HFFc6 (cell line): ENCODE measurements around the gene ACSS1. TPM values are rescaled to one million over a fixed set of nuclear protein-coding genes. Genes with fewer than 3 reads are reported as not detected.
A peak's percentile ranks its signal among the peaks of the same experiment; 100 is the strongest.

ENCODE experiments used
- DNase-seq: peaks from one replicate; pipeline ENCODE4 v3.0.0-alpha.2; 2018
- H3K27ac Mint-ChIP-seq: 2 replicates; pipeline ENCODE4 v1.8.0; 2020; ENCODE audit warnings: mild to moderate bottlenecking, mixed read lengths
- H3K27me3 Mint-ChIP-seq: 2 replicates; pipeline ENCODE4 v1.8.0; 2021; ENCODE audit warnings: mild to moderate bottlenecking, moderate library complexity, mixed read lengths; ENCODE audit not compliant: insufficient read depth
- H3K36me3 Mint-ChIP-seq: 2 replicates; pipeline ENCODE4 v1.8.0; 2021; ENCODE audit warnings: low read depth, mixed read lengths
- H3K4me1 Mint-ChIP-seq: 2 replicates; pipeline ENCODE4 v1.8.0; 2020; ENCODE audit warnings: low read depth, mixed read lengths
- H3K4me3 Mint-ChIP-seq: 2 replicates; pipeline ENCODE4 v1.8.0; 2020; ENCODE audit warnings: mild to moderate bottlenecking, moderate library complexity, mixed read lengths
- H3K9me3 Mint-ChIP-seq: 2 replicates; pipeline ENCODE4 v1.8.0; 2020; ENCODE audit warnings: mild to moderate bottlenecking, mixed read lengths
- CTCF ChIP-seq: fragments of 200-600 bp; sonication (generic); IDR thresholded peaks from 2 replicates; pipeline ENCODE4 v1.5.0; 2021; ENCODE audit warnings: antibody characterized with exemption, mild to moderate bottlenecking
- total RNA-seq, 6 experiments: library from RNA; stranded (reverse); fragmentation: NEBNext Ultra II Directional; extraction: Animal tissue kit (Norgen Biotek cat#: 25700); gene quantifications; 2 replicates in 1 of 6; 3 replicates in 5 of 6; pipeline ENCODE4 v1.2.3, GENCODE V29; 2021

Gene ACSS1
- total RNA-seq, 6 experiments from 2014 or later = 0.80 to 1.4 (median 1.2) TPM

- Mint-ChIP-seq H3K9me3 (no peaks in the 10 kb centered on the region), H3K27me3 (peaks cover 44% of the 10 kb centered on the region), H3K27ac (no peak overlapping the region), H3K36me3 (no peaks in the 10 kb centered on the region), H3K4me3 (no peak overlapping the region), H3K4me1 (peaks cover 10% of the 10 kb centered on the region)
- TF ChIP-seq CTCF = no peak
- no peak for DNase-seq
Observed at GRCh38 chr20:25070821-25071473, 13.0 kb upstream of the ACSS1 start.

- H3K9me3 Mint-ChIP-seq = no peaks in the 10 kb centered on the region
- no peak overlapping the region for H3K27ac Mint-ChIP-seq
- H3K4me1 Mint-ChIP-seq = peaks cover 9% of the 10 kb centered on the region
- H3K27me3 Mint-ChIP-seq = peaks cover 51% of the 10 kb centered on the region
- TF ChIP-seq CTCF = no peak
- DNase-seq = no peak
- no peak overlapping the region for H3K4me3 Mint-ChIP-seq
- no peaks in the 10 kb centered on the region for H3K36me3 Mint-ChIP-seq
Observed at GRCh38 chr20:25067102-25067987, 9.4 kb upstream of the ACSS1 start.

- Mint-ChIP-seq H3K36me3 (no peaks in the 10 kb centered on the region), H3K4me3 (no peak overlapping the region), H3K27ac (no peak overlapping the region), H3K9me3 (no peaks in the 10 kb centered on the region), H3K4me1 (peaks cover 6% of the 10 kb centered on the region; the same call in 1 of the 2 replicates), H3K27me3 (peaks cover 53% of the 10 kb centered on the region)
- TF ChIP-seq CTCF = no peak
- DNase-seq = no peak
Observed at GRCh38 chr20:25066386-25066785, 8.4 kb upstream of the ACSS1 start.

DNA sequence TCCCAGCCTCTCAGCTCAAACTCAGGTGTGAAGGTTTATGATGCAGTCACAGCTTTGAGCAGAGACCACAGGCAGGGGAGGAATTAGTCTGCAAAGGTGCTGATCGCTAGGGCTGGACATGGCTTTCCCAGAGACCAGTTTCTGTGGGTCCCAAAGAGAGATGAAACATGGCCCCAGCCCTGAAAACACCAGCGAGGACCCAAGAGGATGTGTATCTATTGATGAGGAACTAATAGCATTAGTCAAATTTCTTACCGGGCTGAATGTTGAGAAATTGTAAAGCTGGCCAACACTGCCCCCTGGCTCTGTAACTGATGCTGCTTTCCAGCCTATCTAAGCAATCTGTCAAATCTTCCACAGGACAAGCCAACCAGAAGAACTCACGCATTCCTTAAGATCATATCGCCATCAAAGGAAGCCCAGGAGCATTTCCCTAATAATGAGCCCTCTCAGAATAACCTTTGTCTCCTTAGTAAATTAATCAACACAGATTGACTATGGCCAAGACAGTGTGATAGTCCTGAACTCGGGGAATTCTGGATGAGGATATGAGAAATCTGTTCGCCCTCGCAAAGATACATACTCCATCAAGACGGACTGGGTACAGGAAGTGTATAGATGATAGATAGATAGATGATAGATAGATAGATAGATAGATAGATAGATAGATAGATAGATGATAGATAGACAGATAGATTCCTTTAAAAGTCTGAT is 7.8 kb upstream of the ACSS1 start:
- Mint-ChIP-seq H3K27ac (no peak overlapping the region), H3K27me3 (peaks cover 52% of the 10 kb centered on the region), H3K4me3 (no peak overlapping the region), H3K9me3 (no peaks in the 10 kb centered on the region), H3K4me1 (peaks cover 6% of the 10 kb centered on the region; the same call in 1 of the 2 replicates), H3K36me3 (no peaks in the 10 kb centered on the region)
- TF ChIP-seq CTCF = peak; percentile 83
- DNase-seq = peak; percentile 37

- no peaks in the 10 kb centered on the region for H3K9me3 Mint-ChIP-seq
- no peak for TF ChIP-seq CTCF
- no peak for DNase-seq
- no peak overlapping the region for H3K4me3 Mint-ChIP-seq
- no peaks in the 10 kb centered on the region for H3K36me3 Mint-ChIP-seq
- peaks cover 6% of the 10 kb centered on the region; the same call in 1 of the 2 replicates for H3K4me1 Mint-ChIP-seq
- H3K27me3 Mint-ChIP-seq = peaks cover 53% of the 10 kb centered on the region
- no peak overlapping the region for H3K27ac Mint-ChIP-seq
Observed at GRCh38 chr20:25065072-25065624, 7.2 kb upstream of the ACSS1 start.
